H9 (cell line): ENCODE data around the gene UTP11. TPM values are rescaled to one million over a fixed set of nuclear protein-coding genes. Genes with fewer than 3 reads are reported as not detected.

Experiments
- DNase-seq: peaks from one replicate; pipeline ENCODE4 v3.0.0-alpha.2; 2017
- H2AFZ ChIP-seq: one replicate; pipeline ENCODE4 v1.6.1; 2013; ENCODE audit warnings: mild to moderate bottlenecking, low read length, control low read depth, moderate library complexity
- H2AK5ac ChIP-seq: 2 replicates; pipeline ENCODE4 v1.6.1; 2013; ENCODE audit warnings: low read length, control low read depth, mixed read lengths; ENCODE audit not compliant: insufficient read length
- H2BK120ac ChIP-seq: one replicate; pipeline ENCODE4 v1.6.1; 2013; ENCODE audit warnings: low read depth, mild to moderate bottlenecking, low read length, control low read depth, inconsistent platforms; ENCODE audit not compliant: poor library complexity, severe bottlenecking
- H2BK12ac ChIP-seq: 2 replicates; pipeline ENCODE4 v1.6.1; 2013; ENCODE audit warnings: low read length, control low read depth, mixed read lengths, low read depth; ENCODE audit not compliant: insufficient read length
- H2BK15ac ChIP-seq: 2 replicates; pipeline ENCODE4 v1.6.1; 2013; ENCODE audit warnings: low read depth, low read length, control low read depth
- H2BK20ac ChIP-seq: one replicate; pipeline ENCODE4 v1.6.1; 2013; ENCODE audit warnings: low read depth, mild to moderate bottlenecking, low read length, control low read depth, inconsistent platforms; ENCODE audit not compliant: poor library complexity, severe bottlenecking
- H2BK5ac ChIP-seq: 2 replicates; pipeline ENCODE4 v1.6.1; 2013; ENCODE audit warnings: low read length, control low read depth, mixed read lengths; ENCODE audit not compliant: insufficient read length
- H3K14ac ChIP-seq: 2 replicates; pipeline ENCODE4 v1.6.1; 2013; ENCODE audit warnings: low read length, control low read depth; ENCODE audit not compliant: insufficient read depth
- H3K18ac ChIP-seq: 2 replicates; pipeline ENCODE4 v1.6.1; 2013; ENCODE audit warnings: low read depth, mild to moderate bottlenecking, mixed read lengths, low read length, control low read depth; ENCODE audit not compliant: insufficient read length
- H3K23ac ChIP-seq: 2 replicates; pipeline ENCODE4 v1.6.1; 2013; ENCODE audit warnings: low read length, control low read depth, mixed read lengths, low read depth; ENCODE audit not compliant: insufficient read length
- H3K23me2 ChIP-seq: 2 replicates; pipeline ENCODE4 v1.6.1; 2013; ENCODE audit warnings: low read depth, mild to moderate bottlenecking, mixed read lengths, low read length, control low read depth; ENCODE audit not compliant: insufficient read length, poor library complexity, severe bottlenecking
- H3K27ac ChIP-seq: 2 replicates; pipeline ENCODE4 v1.5.1; 2013; ENCODE audit warnings: low read length, control low read depth, mixed read lengths, low read depth; ENCODE audit not compliant: insufficient read length
- H3K27me3 ChIP-seq: 2 replicates; pipeline ENCODE4 v1.6.1; 2013; ENCODE audit warnings: low read length, control low read depth, inconsistent platforms; ENCODE audit not compliant: insufficient read depth
- H3K4ac ChIP-seq: 2 replicates; pipeline ENCODE4 v1.6.1; 2013; ENCODE audit warnings: low read depth, mild to moderate bottlenecking, control low read depth, inconsistent platforms, low read length, moderate library complexity
- H3K4me1 ChIP-seq: 2 replicates; pipeline ENCODE4 v1.6.1; 2013; ENCODE audit warnings: low read length, control low read depth, inconsistent platforms; ENCODE audit not compliant: insufficient read depth
- H3K4me2 ChIP-seq: 2 replicates; pipeline ENCODE4 v1.6.1; 2013; ENCODE audit warnings: low read length, control low read depth, mixed read lengths; ENCODE audit not compliant: insufficient read length, insufficient read depth
- H3K56ac ChIP-seq: 2 replicates; pipeline ENCODE4 v1.6.1; 2013; ENCODE audit warnings: low read depth, mild to moderate bottlenecking, mixed read lengths, low read length, control low read depth; ENCODE audit not compliant: insufficient read length
- H3K79me1 ChIP-seq: 2 replicates; pipeline ENCODE4 v1.6.1; 2013; ENCODE audit warnings: low read depth, mild to moderate bottlenecking, moderate library complexity, low read length, control low read depth, inconsistent platforms; ENCODE audit not compliant: insufficient read depth, poor library complexity, severe bottlenecking
- H3K79me2 ChIP-seq: 2 replicates; pipeline ENCODE4 v1.6.1; 2013; ENCODE audit warnings: low read length, control low read depth, inconsistent platforms; ENCODE audit not compliant: insufficient read depth
- H3K9ac ChIP-seq: 2 replicates; pipeline ENCODE4 v1.6.1; 2013; ENCODE audit warnings: low read length, control low read depth, mixed read lengths; ENCODE audit not compliant: insufficient read length; ENCODE audit errors: extremely low read depth
- H3K9me3 ChIP-seq: one replicate; pipeline ENCODE4 v1.6.1; 2013; ENCODE audit warnings: low read depth, low read length, inconsistent platforms; ENCODE audit not compliant: control insufficient read depth
- H3T11ph ChIP-seq: one replicate; pipeline ENCODE4 v1.6.1; 2013; ENCODE audit warnings: mild to moderate bottlenecking, low read length, control low read depth, inconsistent platforms
- H4K20me1 ChIP-seq: one replicate; pipeline ENCODE4 v1.6.1; 2013; ENCODE audit not compliant: control insufficient read depth, insufficient read length, insufficient read depth
- H4K5ac ChIP-seq: 2 replicates; pipeline ENCODE4 v1.6.1; 2013; ENCODE audit warnings: low read depth, mild to moderate bottlenecking, mixed read lengths, low read length, control low read depth; ENCODE audit not compliant: insufficient read length
- H4K8ac ChIP-seq: replicated peaks from 2 replicates; pipeline ENCODE4 v1.6.1; 2013; ENCODE audit warnings: low read length, control low read depth, mixed read lengths, low read depth; ENCODE audit not compliant: insufficient read length
- H4K91ac ChIP-seq: 2 replicates; pipeline ENCODE4 v1.6.1; 2013; ENCODE audit warnings: low read depth, mild to moderate bottlenecking, moderate library complexity, mixed read lengths, low read length, control low read depth; ENCODE audit not compliant: insufficient read length
- H3K27ac Mint-ChIP-seq, 3 experiments: 2 replicates in 2 of 3; 3 replicates in 1 of 3; pipeline ENCODE4 v1.8.0; 2020 to 2021; ENCODE audit warnings: mixed read lengths in 3 of 3, mild to moderate bottlenecking in 1 of 3, moderate library complexity in 1 of 3
- H3K27me3 Mint-ChIP-seq: 2 replicates; pipeline ENCODE4 v1.8.0; 2021; ENCODE audit warnings: low read depth, mild to moderate bottlenecking, moderate library complexity, mixed read lengths
- H3K36me3 Mint-ChIP-seq, 3 experiments: 2 replicates in 2 of 3; 3 replicates in 1 of 3; pipeline ENCODE4 v1.8.0; 2020 to 2021; ENCODE audit warnings: low read depth in 3 of 3, mixed read lengths in 3 of 3; ENCODE audit not compliant: insufficient read depth in 1 of 3
- H3K4me1 Mint-ChIP-seq, 2 experiments: 2 replicates each; pipeline ENCODE4 v1.8.0; 2020; ENCODE audit warnings: mixed read lengths in 2 of 2
- H3K4me3 Mint-ChIP-seq, 2 experiments: 2 replicates in 1 of 2; 3 replicates in 1 of 2; pipeline ENCODE4 v1.8.0; 2020 to 2021; ENCODE audit warnings: mild to moderate bottlenecking in 2 of 2, mixed read lengths in 2 of 2, moderate library complexity in 1 of 2
- H3K9me3 Mint-ChIP-seq, 2 experiments: 2 replicates in 1 of 2; 3 replicates in 1 of 2; pipeline ENCODE4 v1.8.0; 2020; ENCODE audit warnings: mild to moderate bottlenecking in 2 of 2, mixed read lengths in 2 of 2, moderate library complexity in 1 of 2
- CTCF ChIP-seq: fragments of 200-600 bp; sonication (generic); conservative IDR thresholded peaks from 3 replicates; pipeline ENCODE4 v1.8.0; 2021; ENCODE audit warnings: antibody characterized with exemption, mild to moderate bottlenecking
- WGBS: extraction: QIAGEN DNeasy Blood & Tissue Kit; methylation state at CpG from one replicate; pipeline ENCODE4 v1.1.7; 2013; ENCODE audit warnings: missing lambda C conversion rate, low lambda C conversion rate, mixed read lengths; ENCODE audit not compliant: insufficient read length; ENCODE audit errors: extremely low coverage; 5-methylcytosine and 5-hydroxymethylcytosine counted together
- total RNA-seq: library from RNA; stranded (reverse); gene quantifications from 2 replicates; pipeline ENCODE4 v1.2.1, GENCODE V29; 2021

UTP11 gene
- total RNA-seq, 1 experiment from 2014 or later = 63.1 TPM

GRCh38 chr1:38062361-38063288, 50.1 kb downstream of the UTP11 start:
- Histone ChIP-seq H2BK5ac (no peak overlapping the region), H3K23ac (no peak overlapping the region), H2AFZ (no peak overlapping the region), H3K56ac (no peak overlapping the region), H2BK12ac (no peak overlapping the region), H3K4me2 (no peak overlapping the region), H2AK5ac (no peak overlapping the region), H4K8ac (no peak overlapping the region), H3T11ph (no peak overlapping the region), H3K23me2 (no peaks in the 10 kb centered on the region), H3K9ac (no peak overlapping the region), H3K27me3 (no peaks in the 10 kb centered on the region), H3K9me3 (no peaks in the 10 kb centered on the region), H4K5ac (no peak overlapping the region), H3K4ac (no peak overlapping the region), H2BK20ac (no peak overlapping the region), H3K4me1 (peaks cover 2% of the 10 kb centered on the region; the same call in 1 of the 2 replicates), H3K79me2 (no peaks in the 10 kb centered on the region), H3K27ac (no peak overlapping the region), H3K18ac (no peak overlapping the region), H4K91ac (no peak overlapping the region), H3K14ac (no peak overlapping the region), H3K79me1 (no peaks in the 10 kb centered on the region), H2BK15ac (no peak overlapping the region), H4K20me1 (no peaks in the 10 kb centered on the region), H2BK120ac (no peak overlapping the region)
- Mint-ChIP-seq H3K27me3 (peaks cover 10% of the 10 kb centered on the region), H3K4me1 (peaks cover 34 to 45% of the 10 kb centered on the region in 2 experiments), H3K4me3 (no peak overlapping the region), H3K27ac (no peak overlapping the region), H3K9me3 (peaks cover 0 to 3% of the 10 kb centered on the region in 2 experiments; a peak in 1 of 5 replicates), H3K36me3 (peaks cover 0 to 9% (median 0%) of the 10 kb centered on the region in 3 experiments; a peak in 4 of 7 replicates)
- no peak for TF ChIP-seq CTCF
- DNase-seq = no peak
- no CpG with 5 or more reads among the region's 6 CpGs for WGBS
